Adrenal gland (tissue), 12 donors: ENCODE measurements around the gene BORCS8. TPM values are rescaled to one million over a fixed set of nuclear protein-coding genes. Genes with fewer than 3 reads are reported as not detected.

ENCODE experiments used
- DNase-seq, 7 donors: peaks; one replicate each; pipeline ENCODE4 v3.0.0-alpha.2; 2019 to 2020
- H3K27ac ChIP-seq, 5 donors: fragments of 200-600 bp; sonication (generic) in 4 of 5; 1 replicate in 3 of 5; 2 replicates in 2 of 5; pipeline versions ENCODE4 v1.5.1 to v1.8.0; 2016 to 2020; ENCODE audit warnings: mild to moderate bottlenecking in 1 of 5
- H3K27me3 ChIP-seq: fragments of 200-600 bp; 2 replicates; pipeline ENCODE4 v1.8.0; 2021
- H3K36me3 ChIP-seq, 2 donors: fragments of 200-600 bp; replicated peaks in 1 of 2; 1 replicate in 1 of 2; 2 replicates in 1 of 2; pipeline versions ENCODE4 v1.5.1 to v1.8.0; 2018 to 2022
- H3K4me1 ChIP-seq, 2 donors: fragments of 200-600 bp; replicated peaks in 1 of 2; 1 replicate in 1 of 2; 2 replicates in 1 of 2; pipeline versions ENCODE4 v1.5.1 to v1.8.0; 2018 to 2021
- H3K4me3 ChIP-seq, 4 donors: fragments of 200-600 bp; sonication (generic) in 3 of 4; one replicate each; pipeline ENCODE4 v1.5.1; 2016 to 2018
- H3K9me3 ChIP-seq, 3 donors: fragments of 200-600 bp; sonication (generic) in 1 of 3; replicated peaks in 1 of 3; 1 replicate in 2 of 3; 2 replicates in 1 of 3; pipeline versions ENCODE4 v1.5.1 to v1.8.0; 2016 to 2021
- CTCF ChIP-seq, 6 experiments: fragments of 450-650 bp in 4 of 6; fragments of 200-600 bp in 2 of 6; sonication (generic) in 1 of 6; IDR thresholded peaks; 1 replicate in 5 of 6; 2 replicates in 1 of 6; pipeline versions ENCODE4 v1.5.1 to v1.8.0; 2016 to 2021; ENCODE audit warnings: antibody characterized with exemption in 6 of 6, mild to moderate bottlenecking in 2 of 6, moderate library complexity in 1 of 6
- POLR2A ChIP-seq, 2 donors: fragments of 450-650 bp; IDR thresholded peaks; one replicate each; pipeline ENCODE4 v1.6.1; 2017; ENCODE audit warnings: antibody characterized with exemption in 2 of 2, mild to moderate bottlenecking in 2 of 2, moderate library complexity in 1 of 2
- WGBS, 4 donors: extraction: QIAGEN DNeasy Blood & Tissue Kit in 2 of 4; methylation state at CpG; one replicate each; pipeline versions ENCODE4 v1.1.5 to v1.1.7; 2013 to 2017; 5-methylcytosine and 5-hydroxymethylcytosine counted together
- intact Hi-C, 2 donors: fragments of 100-400 bp; cut with DNase I; formaldehyde crosslinking; loops; one replicate each; pipeline versions ENCODE4 v1.14.1 to v1.15.0; 2022 to 2023
- polyA plus RNA-seq, 3 donors: library from polyadenylated mRNA; stranded (reverse); fragments of 200-250 nt in 2 of 3; fragments of 350-450 nt in 1 of 3; fragmentation: Illumina TruSeq in 1 of 3; extraction: RNeasy Lipid Tissue Mini Kit (QIAGEN cat#74804) in 1 of 3; gene quantifications; one replicate each; pipeline ENCODE4 v1.2.3, GENCODE V29; 2013 to 2014
- total RNA-seq, 9 donors: library from RNA; depleted of rRNA in 4 of 9; stranded (reverse); fragments of >200 nt in 4 of 9; fragments of 120-200 nt in 1 of 9; fragmentation: NEBNext Ultra II Directional in 1 of 9; extraction: Animal tissue kit (Norgen Biotek cat#: 25700) in 1 of 9; gene quantifications; one replicate each; pipeline versions ENCODE4 v1.1.0 to v1.2.4, GENCODE V29; 2013 to 2023
- donor health status: healthy with polysubstance abuse.
- donor health status: Bipolar disorder and iron deficiency.
- donor health status: DM: yes; HTN: yes; CAD: no.
- donor health status: DM: no; HTN: no; CAD: no.
- donor health status: DM: no; HTN: no; CAD: no.
- donor health status: DM: yes; HTN: yes; CAD: no.

BORCS8 gene
- total and polyA plus RNA-seq, 12 donors, result 8.3 to 49.6 (median 24.0) TPM

DNA sequence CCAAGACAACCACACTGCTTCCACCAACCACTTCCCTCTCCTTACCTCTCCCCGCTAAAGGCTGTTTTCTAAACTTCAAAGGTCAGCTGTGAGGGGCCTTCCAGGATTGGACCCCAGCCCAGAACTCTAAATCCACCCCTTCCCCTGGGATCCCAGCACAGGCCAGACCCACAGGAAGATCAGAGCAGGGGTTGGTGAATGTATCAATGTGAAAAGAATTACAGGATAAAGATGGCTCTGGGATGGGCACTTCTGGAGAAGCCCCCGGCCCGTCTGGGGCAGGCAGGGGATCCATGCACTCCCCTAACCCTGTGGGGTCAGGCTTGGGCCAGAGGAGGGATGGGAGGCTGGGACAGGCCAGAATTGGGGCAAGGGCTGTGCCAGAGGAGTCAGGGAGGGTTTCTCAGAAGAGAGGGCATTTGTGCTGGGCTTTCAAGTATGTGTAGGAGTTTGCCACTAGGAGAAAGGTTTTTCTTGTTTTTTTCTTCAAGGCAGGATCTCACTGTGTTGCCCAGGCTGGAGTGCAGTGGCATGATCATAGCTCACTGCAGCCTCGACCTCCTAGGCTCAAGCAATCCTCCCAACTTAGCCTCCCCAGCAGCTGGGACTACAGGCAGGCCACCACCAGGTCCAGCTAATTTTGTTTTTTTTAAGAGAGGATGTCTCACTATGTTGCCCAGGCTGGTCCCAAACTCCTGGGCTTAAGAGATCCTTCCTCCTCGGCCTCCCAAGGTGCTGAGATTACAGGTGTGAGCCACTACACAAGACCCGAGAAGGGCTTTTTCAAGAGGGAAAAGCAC is 20.9 kb downstream of the BORCS8 start:
- H3K27me3 ChIP-seq, result no peaks in the 10 kb centered on the region
- no peak for TF ChIP-seq CTCF (IDR thresholded peaks at IDR 0.05)
- TF ChIP-seq POLR2A (IDR thresholded peaks at IDR 0.05), result no peak
- no peak overlapping the region for H3K4me3 ChIP-seq
- no peaks in the 10 kb centered on the region for H3K36me3 ChIP-seq
- H3K9me3 ChIP-seq, result no peaks in the 10 kb centered on the region
- no peak overlapping the region for H3K27ac ChIP-seq
- DNase-seq, result no peak
- 80 to 91% (median 84%) methylated on average over 6 of the region's 6 CpGs for whole genome bisulfite sequencing, 4 donors
- peaks cover 3 to 10% of the 10 kb centered on the region in 2 donors for H3K4me1 ChIP-seq
- intact Hi-C loops, result no loop called here

DNA sequence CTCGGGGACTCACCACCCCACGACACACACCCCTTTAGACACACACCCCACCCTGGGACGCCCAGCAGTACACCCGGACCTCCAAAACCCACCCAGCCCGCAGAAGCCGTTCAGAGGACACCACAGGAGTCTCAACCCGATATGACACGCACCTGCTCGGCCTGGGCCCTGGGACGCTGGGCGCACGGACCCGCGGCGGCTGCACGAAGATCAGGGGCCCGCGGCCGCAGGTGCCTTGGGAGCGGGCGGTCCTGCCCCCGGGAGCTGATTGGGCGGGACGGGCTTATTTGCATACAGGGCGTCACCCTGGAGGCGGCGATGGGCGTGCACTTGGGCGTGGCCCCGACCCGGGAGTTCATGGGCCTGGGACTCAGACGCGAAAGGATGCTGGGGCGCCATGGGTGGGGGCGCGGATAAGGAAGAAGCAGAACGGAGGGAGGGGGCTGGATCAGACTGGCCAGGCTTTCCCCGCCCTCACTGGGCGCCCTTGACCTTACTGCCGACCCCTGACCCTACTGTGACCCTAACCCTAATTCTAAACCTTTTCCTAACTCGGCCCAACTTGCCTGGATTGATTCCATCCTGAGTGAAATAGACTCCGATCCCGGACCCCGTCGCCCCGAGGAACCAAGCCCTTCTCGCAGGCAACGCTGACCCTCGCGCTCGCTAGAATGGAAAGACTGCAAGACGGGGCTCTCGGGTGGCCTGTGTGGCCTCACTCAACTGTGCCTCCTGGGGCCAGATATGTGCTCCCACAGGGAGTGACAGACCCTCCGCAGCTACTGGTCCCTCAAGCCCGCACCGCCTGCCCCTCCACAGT is 21.7 kb downstream of the BORCS8 start, which contains the start of gene MEF2B:
Gene MEF2B, minus strand, starts transcription at position 211 of the 820 bp plus-strand sequence. CDS start 19,528 bp downstream, outside the sequence.
- DNase-seq, result peak; percentile 74 to 89 (median 81)
- WGBS, 4 donors, result 15 to 40% (median 29%) methylated on average over 20 to 56 of the region's 56 CpGs

DNA sequence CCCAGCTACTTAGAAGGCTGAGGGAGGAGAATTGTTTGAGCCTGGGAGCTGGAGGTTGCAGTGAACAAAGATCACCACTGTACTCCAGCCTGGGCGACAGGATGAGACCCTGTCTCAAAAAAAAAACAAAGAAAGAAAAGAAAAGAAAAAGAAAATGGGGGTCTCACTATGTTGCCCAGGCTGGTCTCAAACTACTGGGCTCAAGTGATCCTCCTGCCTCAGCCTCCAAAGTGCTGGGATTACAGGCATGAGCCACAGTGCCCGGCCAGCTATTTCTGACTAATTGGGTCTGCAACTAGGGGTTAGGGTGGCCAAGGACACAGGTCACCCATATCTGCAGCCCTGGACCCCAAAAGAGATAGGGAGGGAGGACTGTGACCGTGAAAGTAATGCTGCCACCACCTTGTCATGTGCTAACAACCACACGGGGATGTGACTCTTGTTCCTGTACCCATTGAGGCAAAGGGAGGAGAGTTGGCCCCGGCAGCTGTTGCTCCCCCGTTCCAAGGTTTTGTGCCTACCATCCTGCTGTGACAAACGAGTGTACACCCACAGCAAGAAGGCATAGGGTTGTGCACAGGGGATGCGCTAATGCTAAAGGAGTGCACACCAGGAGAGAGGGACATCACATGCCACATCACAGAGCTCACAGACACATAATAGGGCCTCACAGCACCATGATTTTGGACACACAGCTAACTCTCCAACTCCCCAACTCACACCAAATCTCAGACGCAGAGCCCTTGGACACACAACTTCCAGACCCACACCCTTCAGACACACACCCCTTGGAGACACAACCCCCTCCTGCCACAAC is 22.5 kb downstream of the BORCS8 start:
- no peaks in the 10 kb centered on the region for H3K36me3 ChIP-seq
- WGBS, 4 donors, result 74 to 83% (median 79%) methylated on average over 7 to 9 of the region's 9 CpGs
- peaks cover 3 to 10% of the 10 kb centered on the region in 2 donors for H3K4me1 ChIP-seq
- no peaks in the 10 kb centered on the region for H3K9me3 ChIP-seq
- no peak overlapping the region for H3K4me3 ChIP-seq
- intact Hi-C loops, result no loop called here
- H3K27ac ChIP-seq, result no peak overlapping the region
- no peak for TF ChIP-seq POLR2A (IDR thresholded peaks at IDR 0.05)
- no peak for TF ChIP-seq CTCF (IDR thresholded peaks at IDR 0.05)
- no peak for DNase-seq
- H3K27me3 ChIP-seq, result no peaks in the 10 kb centered on the region

More for the DNA sequence above, 21.7 kb downstream of the BORCS8 start, which contains the start of gene MEF2B:
- Histone ChIP-seq H3K36me3 (no peaks in the 10 kb centered on the region), H3K27me3 (no peaks in the 10 kb centered on the region), H3K4me1 (peaks cover 3 to 10% of the 10 kb centered on the region in 2 donors), H3K27ac (no peak within 1 kb of the TSS), H3K4me3 (no peak within 1 kb of the TSS), H3K9me3 (no peaks in the 10 kb centered on the region)
- intact Hi-C loops, result no loop called here
- TF ChIP-seq CTCF (IDR thresholded peaks at IDR 0.05) (no peak), POLR2A (IDR thresholded peaks at IDR 0.05) (no peak)
